Mesendoderm (in vitro differentiated cells): ENCODE results near the gene LINC00237.
A peak's percentile ranks its signal among the peaks of the same experiment; 100 is the strongest.

Experiments
- DNase-seq: peaks from one replicate; pipeline ENCODE4 v3.0.0; 2013
- H2AK5ac ChIP-seq: 2 replicates; pipeline ENCODE4 v1.6.1; 2013; ENCODE audit warnings: low read length, inconsistent platforms
- H2BK120ac ChIP-seq: 2 replicates; pipeline ENCODE4 v1.6.1; 2013; ENCODE audit warnings: low read depth, mild to moderate bottlenecking, low read length, moderate library complexity, mixed read lengths
- H2BK15ac ChIP-seq: replicated peaks from 2 replicates; pipeline ENCODE4 v1.6.1; 2013; ENCODE audit warnings: low read depth, mild to moderate bottlenecking, moderate library complexity
- H2BK5ac ChIP-seq: 2 replicates; pipeline ENCODE4 v1.6.1; 2013; ENCODE audit warnings: low read length, inconsistent platforms
- H3K18ac ChIP-seq: 2 replicates; pipeline ENCODE4 v1.6.1; 2013; ENCODE audit warnings: mild to moderate bottlenecking, low read length, mixed read lengths
- H3K23ac ChIP-seq: one replicate; pipeline ENCODE4 v1.6.1; 2013; ENCODE audit warnings: low read length
- H3K27ac ChIP-seq: 2 replicates; pipeline ENCODE4 v1.5.1; 2013; ENCODE audit warnings: low read depth, mild to moderate bottlenecking, inconsistent platforms, low read length, moderate library complexity
- H3K27me3 ChIP-seq: 2 replicates; pipeline ENCODE4 v1.6.1; 2013; ENCODE audit warnings: low read length, control low read depth, mild to moderate bottlenecking, inconsistent platforms; ENCODE audit not compliant: insufficient read depth, poor library complexity
- H3K36me3 ChIP-seq: 2 replicates; pipeline ENCODE4 v1.6.1; 2013; ENCODE audit warnings: low read length, inconsistent platforms; ENCODE audit not compliant: control insufficient read depth, insufficient read depth
- H3K4ac ChIP-seq: one replicate; pipeline ENCODE4 v1.6.1; 2013; ENCODE audit warnings: low read depth, mild to moderate bottlenecking, low read length, moderate library complexity
- H3K4me1 ChIP-seq: 2 replicates; pipeline ENCODE4 v1.6.1; 2013; ENCODE audit warnings: low read depth, low read length, inconsistent platforms; ENCODE audit not compliant: control insufficient read depth
- H3K4me2 ChIP-seq: 2 replicates; pipeline ENCODE4 v1.6.1; 2013; ENCODE audit warnings: low read length
- H3K4me3 ChIP-seq: 2 replicates; pipeline ENCODE4 v1.5.1; 2013; ENCODE audit warnings: mild to moderate bottlenecking, low read length
- H3K56ac ChIP-seq: one replicate; pipeline ENCODE4 v1.6.1; 2013; ENCODE audit warnings: low read length
- H3K79me1 ChIP-seq: 2 replicates; pipeline ENCODE4 v1.6.1; 2013; ENCODE audit warnings: low read length, inconsistent platforms
- H3K79me2 ChIP-seq: 2 replicates; pipeline ENCODE4 v1.6.1; 2013; ENCODE audit warnings: mild to moderate bottlenecking, low read length; ENCODE audit not compliant: control insufficient read depth, insufficient read depth
- H3K9ac ChIP-seq: 2 replicates; pipeline ENCODE4 v1.6.1; 2013; ENCODE audit warnings: low read length, inconsistent platforms
- H4K5ac ChIP-seq: one replicate; pipeline ENCODE4 v1.6.1; 2013; ENCODE audit warnings: low read length
- H4K8ac ChIP-seq: one replicate; pipeline ENCODE4 v1.6.1; 2013; ENCODE audit warnings: low read depth, mild to moderate bottlenecking, control low read depth, low read length, moderate library complexity
- WGBS: extraction: QIAGEN DNeasy Blood & Tissue Kit; methylation state at CpG from one replicate; pipeline ENCODE4 v1.1.7; 2013; ENCODE audit warnings: low lambda C conversion rate, missing lambda C conversion rate; ENCODE audit not compliant: insufficient coverage; ENCODE audit errors: extremely low coverage; 5-methylcytosine and 5-hydroxymethylcytosine counted together

LINC00237 gene

DNA sequence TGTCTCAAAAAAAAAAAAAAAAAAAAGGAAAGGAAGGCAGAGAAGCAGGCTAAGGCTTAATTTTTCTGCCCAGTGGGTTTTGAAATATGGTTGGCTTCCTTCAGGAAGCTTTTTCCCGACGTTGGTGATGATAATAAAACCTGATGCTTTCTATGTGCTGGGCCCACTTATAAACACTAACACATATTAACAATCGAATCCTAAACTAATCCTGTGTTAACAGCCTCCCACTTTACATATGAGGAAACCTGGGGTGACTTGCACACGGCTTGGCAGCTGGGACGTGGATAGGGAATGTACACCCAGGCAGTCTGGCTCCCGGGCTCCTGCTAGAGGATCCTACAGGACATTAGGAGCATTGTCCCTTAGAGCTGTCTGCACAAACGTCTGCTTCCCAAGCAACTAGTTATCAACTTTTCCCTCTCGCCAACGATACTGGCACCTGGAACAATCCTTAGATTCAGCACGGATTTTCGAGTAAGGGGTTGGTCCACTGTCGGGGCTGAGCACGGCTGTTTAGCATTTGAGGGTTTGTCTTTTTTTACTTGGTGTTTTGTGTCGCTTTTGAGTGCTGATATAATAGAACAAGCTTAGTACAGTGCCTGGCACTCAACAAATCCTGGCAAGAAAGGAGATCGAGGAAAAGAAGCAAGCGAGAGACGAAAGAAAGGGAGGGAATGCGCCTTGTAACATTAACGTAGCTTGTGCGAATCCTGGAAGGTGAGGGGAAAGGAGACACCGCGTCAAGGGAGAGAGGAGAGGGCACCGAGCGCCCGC lies 19.1 kb upstream of the LINC00237 start:
- H3K27me3 ChIP-seq: no peaks in the 10 kb centered on the region
- no peak overlapping the region for H4K5ac ChIP-seq
- no peak overlapping the region for H3K23ac ChIP-seq
- no peaks in the 10 kb centered on the region for H3K4me1 ChIP-seq
- peak overlapping the region; percentile 34 for H3K4me2 ChIP-seq
- H3K56ac ChIP-seq: peak overlapping the region; percentile 79
- no peak overlapping the region for H2BK120ac ChIP-seq
- H3K18ac ChIP-seq: no peak overlapping the region
- peak overlapping the region; percentile 53 for H3K9ac ChIP-seq
- no CpG with 5 or more reads among the region's 25 CpGs for WGBS
- H3K36me3 ChIP-seq: no peaks in the 10 kb centered on the region
- H3K79me2 ChIP-seq: no peaks in the 10 kb centered on the region
- H4K8ac ChIP-seq: no peak overlapping the region
- H3K27ac ChIP-seq: no peak overlapping the region
- no peak overlapping the region for H2AK5ac ChIP-seq
- H3K79me1 ChIP-seq: peaks cover 2% of the 10 kb centered on the region
- H2BK5ac ChIP-seq: no peak overlapping the region
- DNase-seq: peak; percentile 65
- peak overlapping the region; percentile 3 for H3K4me3 ChIP-seq
- no peak overlapping the region for H2BK15ac ChIP-seq
- H3K4ac ChIP-seq: no peak overlapping the region

DNA sequence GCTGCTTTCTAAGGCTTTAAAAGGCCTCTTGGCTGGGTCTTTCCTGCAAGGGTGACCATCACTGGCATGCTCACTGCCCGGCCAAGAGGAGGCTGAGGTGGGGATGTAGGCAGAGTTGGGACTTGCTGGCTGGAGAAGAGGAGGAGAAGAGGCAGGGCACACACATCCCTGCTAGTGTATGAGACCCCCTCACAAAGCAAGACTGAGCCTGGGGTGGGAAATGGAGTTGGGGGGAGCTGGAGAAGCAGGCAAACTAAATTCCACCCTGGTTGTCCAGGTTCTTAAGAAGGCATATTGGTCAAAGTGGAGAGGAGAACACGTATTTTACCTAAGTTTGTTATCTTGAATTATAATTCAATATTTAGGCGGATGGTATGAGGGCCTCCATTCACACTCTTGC lies 18.0 kb upstream of the LINC00237 start:
- H3K36me3 ChIP-seq: no peaks in the 10 kb centered on the region
- H3K4me1 ChIP-seq: no peaks in the 10 kb centered on the region
- no peak overlapping the region for H2BK15ac ChIP-seq
- no peak for DNase-seq
- H3K27me3 ChIP-seq: no peaks in the 10 kb centered on the region
- no peak overlapping the region for H3K23ac ChIP-seq
- no peak overlapping the region for H3K4me2 ChIP-seq
- H3K18ac ChIP-seq: no peak overlapping the region
- H3K4ac ChIP-seq: no peak overlapping the region
- H3K9ac ChIP-seq: no peak overlapping the region
- H3K56ac ChIP-seq: no peak overlapping the region
- no peak overlapping the region for H2BK5ac ChIP-seq
- no peak overlapping the region for H4K5ac ChIP-seq
- no peak overlapping the region for H3K4me3 ChIP-seq
- H3K27ac ChIP-seq: no peak overlapping the region
- H3K79me1 ChIP-seq: peaks cover 2% of the 10 kb centered on the region
- H2AK5ac ChIP-seq: no peak overlapping the region
- H4K8ac ChIP-seq: no peak overlapping the region
- H3K79me2 ChIP-seq: no peaks in the 10 kb centered on the region
- no CpG with 5 or more reads among the region's 3 CpGs for WGBS
- H2BK120ac ChIP-seq: no peak overlapping the region

DNA sequence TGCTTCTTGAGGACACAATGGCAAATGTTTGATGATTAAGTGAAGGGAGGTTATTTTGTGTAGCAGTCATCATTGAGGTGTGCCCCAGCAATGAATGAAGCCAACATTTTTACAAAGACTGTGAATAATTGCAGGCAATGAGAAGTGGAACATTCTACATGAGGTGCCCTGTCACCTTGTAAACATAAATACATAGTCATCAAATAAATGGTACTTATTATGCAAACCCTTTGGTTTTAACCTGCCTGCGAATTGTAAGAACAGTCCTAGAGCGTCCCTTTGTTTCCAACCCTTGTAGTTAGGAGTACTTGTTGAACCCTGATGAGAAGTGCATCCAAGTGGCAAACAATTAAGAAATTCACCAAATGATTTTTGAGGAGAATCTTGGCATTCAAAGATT lies 12.6 kb upstream of the LINC00237 start:
- H3K79me2 ChIP-seq: no peaks in the 10 kb centered on the region
- H3K4me1 ChIP-seq: no peaks in the 10 kb centered on the region
- H3K56ac ChIP-seq: no peak overlapping the region
- no peak overlapping the region for H4K5ac ChIP-seq
- no peak overlapping the region for H3K27ac ChIP-seq
- H2BK120ac ChIP-seq: no peak overlapping the region
- no peaks in the 10 kb centered on the region for H3K79me1 ChIP-seq
- no peak overlapping the region for H4K8ac ChIP-seq
- H3K23ac ChIP-seq: no peak overlapping the region
- no peak overlapping the region for H3K4me3 ChIP-seq
- DNase-seq: no peak
- no peak overlapping the region for H2BK5ac ChIP-seq
- no peak overlapping the region for H2BK15ac ChIP-seq
- WGBS: no CpG with 5 or more reads among the region's 2 CpGs
- no peak overlapping the region for H3K18ac ChIP-seq
- H3K36me3 ChIP-seq: no peaks in the 10 kb centered on the region
- H3K4me2 ChIP-seq: no peak overlapping the region
- H3K4ac ChIP-seq: no peak overlapping the region
- H3K9ac ChIP-seq: no peak overlapping the region
- H2AK5ac ChIP-seq: no peak overlapping the region
- H3K27me3 ChIP-seq: no peaks in the 10 kb centered on the region

DNA sequence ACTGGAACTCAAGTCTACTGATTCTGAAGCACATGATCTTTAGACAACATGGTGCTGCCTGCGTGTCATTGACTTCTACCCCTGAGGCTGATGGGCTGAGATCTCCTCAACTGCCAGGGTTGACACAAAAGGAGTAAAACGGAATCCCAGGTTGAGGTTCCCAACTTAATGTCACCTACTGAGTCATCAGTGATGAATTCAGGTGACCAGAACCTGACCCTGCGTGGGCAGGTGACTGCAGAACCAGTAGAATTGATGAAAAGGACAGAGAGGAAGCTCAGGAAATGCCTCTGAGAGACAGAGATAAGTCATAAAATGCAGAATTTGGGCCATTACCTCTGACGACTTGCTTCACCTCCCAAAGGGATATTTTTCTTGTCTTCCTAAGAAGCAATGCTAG lies 12.0 kb upstream of the LINC00237 start:
- Histone ChIP-seq H3K27ac (no peak overlapping the region), H3K27me3 (no peaks in the 10 kb centered on the region), H3K4me2 (no peak overlapping the region), H3K4ac (no peak overlapping the region), H2BK120ac (no peak overlapping the region), H3K9ac (no peak overlapping the region), H3K4me3 (no peak overlapping the region), H2AK5ac (no peak overlapping the region), H3K18ac (no peak overlapping the region), H4K5ac (no peak overlapping the region), H3K56ac (no peak overlapping the region), H3K36me3 (no peaks in the 10 kb centered on the region), H4K8ac (no peak overlapping the region), H3K79me1 (no peaks in the 10 kb centered on the region), H3K4me1 (no peaks in the 10 kb centered on the region), H3K23ac (no peak overlapping the region), H2BK5ac (no peak overlapping the region), H3K79me2 (no peaks in the 10 kb centered on the region), H2BK15ac (no peak overlapping the region)
- WGBS: no CpG with 5 or more reads among the region's 4 CpGs
- DNase-seq: no peak

DNA sequence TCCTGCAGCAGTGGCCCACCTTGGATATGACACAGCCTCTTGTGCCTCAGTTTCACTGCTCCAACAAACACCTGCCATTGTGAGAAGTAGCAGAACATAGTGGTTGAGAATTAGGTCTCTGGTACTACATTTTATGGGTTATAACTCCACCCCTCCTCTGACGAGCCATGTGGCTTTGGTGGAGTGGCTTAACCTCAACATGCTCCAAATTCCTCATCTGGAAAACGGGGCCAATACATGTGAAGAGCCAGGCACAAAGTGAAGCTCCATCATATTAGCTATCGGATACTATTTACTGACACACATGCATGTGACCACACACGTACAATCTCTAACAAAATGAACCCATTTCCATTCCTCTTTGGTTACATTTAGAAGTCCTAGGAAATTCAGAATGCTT lies 11.4 kb upstream of the LINC00237 start:
- no CpG with 5 or more reads among the region's 4 CpGs for WGBS
- no peak overlapping the region for H3K18ac ChIP-seq
- H3K23ac ChIP-seq: no peak overlapping the region
- no peaks in the 10 kb centered on the region for H3K4me1 ChIP-seq
- no peak overlapping the region for H2BK120ac ChIP-seq
- H2BK15ac ChIP-seq: no peak overlapping the region
- no peak for DNase-seq
- no peak overlapping the region for H4K5ac ChIP-seq
- no peaks in the 10 kb centered on the region for H3K79me2 ChIP-seq
- H3K4me3 ChIP-seq: no peak overlapping the region
- no peak overlapping the region for H2BK5ac ChIP-seq
- H3K4me2 ChIP-seq: no peak overlapping the region
- no peaks in the 10 kb centered on the region for H3K79me1 ChIP-seq
- no peak overlapping the region for H4K8ac ChIP-seq
- H3K27me3 ChIP-seq: no peaks in the 10 kb centered on the region
- no peak overlapping the region for H3K4ac ChIP-seq
- H3K9ac ChIP-seq: no peak overlapping the region
- no peak overlapping the region for H2AK5ac ChIP-seq
- no peak overlapping the region for H3K56ac ChIP-seq
- no peaks in the 10 kb centered on the region for H3K36me3 ChIP-seq
- no peak overlapping the region for H3K27ac ChIP-seq

DNA sequence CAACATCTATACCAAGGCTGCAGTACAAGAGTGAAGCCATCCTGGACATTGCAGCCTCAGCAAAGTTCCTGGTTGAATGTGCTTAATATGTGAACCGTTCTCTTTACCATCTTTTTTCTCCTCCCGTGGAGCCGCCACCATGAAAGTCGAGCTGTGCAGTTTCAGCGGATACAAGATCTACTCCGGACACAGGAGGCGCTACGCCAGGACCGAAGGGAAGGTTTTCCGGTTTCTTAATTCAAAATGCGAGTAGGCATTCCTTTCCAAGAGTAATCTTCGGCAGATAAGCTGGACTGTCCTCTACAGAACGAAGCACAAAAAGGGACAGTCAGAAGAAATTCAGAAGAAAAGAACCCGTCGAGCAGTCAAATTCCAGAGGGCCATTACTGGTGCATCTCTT lies 8.4 kb upstream of the LINC00237 start:
- Histone ChIP-seq H3K4me3 (no peak overlapping the region), H2BK120ac (no peak overlapping the region), H3K27me3 (no peaks in the 10 kb centered on the region), H3K79me1 (no peaks in the 10 kb centered on the region), H3K4me2 (no peak overlapping the region), H3K27ac (no peak overlapping the region), H2BK5ac (no peak overlapping the region), H3K18ac (no peak overlapping the region), H3K56ac (no peak overlapping the region), H3K4me1 (no peaks in the 10 kb centered on the region), H4K8ac (no peak overlapping the region), H3K79me2 (no peaks in the 10 kb centered on the region), H3K9ac (no peak overlapping the region), H2BK15ac (no peak overlapping the region), H3K4ac (no peak overlapping the region), H3K36me3 (no peaks in the 10 kb centered on the region), H3K23ac (no peak overlapping the region), H4K5ac (no peak overlapping the region), H2AK5ac (no peak overlapping the region)
- DNase-seq: no peak
- WGBS: no CpG with 5 or more reads among the region's 15 CpGs
